ENCODE measurements around the gene WDR41.

The WDR41 gene

DNA sequence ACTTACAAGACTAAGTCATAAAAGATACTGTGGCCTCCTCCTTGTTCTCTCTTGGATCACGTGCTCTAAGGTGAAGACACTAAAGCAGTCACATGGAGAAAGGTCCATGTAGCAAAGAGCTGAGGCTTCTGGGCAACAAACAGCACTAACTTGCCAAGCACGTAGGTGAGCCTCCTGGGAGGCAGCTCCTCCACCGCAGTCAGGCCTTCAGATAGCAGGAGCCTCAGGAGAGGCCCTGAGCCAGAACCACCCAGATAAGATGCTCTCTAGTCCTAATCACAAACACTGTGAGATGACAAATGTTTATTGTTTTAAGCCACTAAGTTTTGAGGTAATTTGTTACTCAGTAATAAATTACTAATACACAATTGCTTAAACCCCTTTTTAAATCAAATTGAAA is 38.0 kb downstream of the WDR41 start:
- Histone ChIP-seq H3K4me2 (ENCODE audit: low read length) (no peak overlapping the region), H2AFZ (ENCODE audit: low read depth, low read length) (no peak overlapping the region), H4K20me1 (ENCODE audit: insufficient read depth, low read length) (no peaks in the 10 kb centered on the region), H3K36me3 (replicated peaks; ENCODE audit: low read depth, low read length) (peaks cover 26% of the 10 kb centered on the region), H3K27ac (ENCODE audit: low read length) (no peak overlapping the region), H3K4me1 (ENCODE audit: low read length) (peaks cover 4% of the 10 kb centered on the region), H3K27me3 (ENCODE audit: low read depth, low read length) (no peaks in the 10 kb centered on the region), H3K4me3 (ENCODE audit: low read length) (no peak overlapping the region), H3K9me3 (ENCODE audit: insufficient read depth, low read length) (no peaks in the 10 kb centered on the region), H3K79me2 (ENCODE audit: low read length) (no peaks in the 10 kb centered on the region), H3K9ac (ENCODE audit: low read length) (no peak overlapping the region)
- TF ChIP-seq, protein P1, sequence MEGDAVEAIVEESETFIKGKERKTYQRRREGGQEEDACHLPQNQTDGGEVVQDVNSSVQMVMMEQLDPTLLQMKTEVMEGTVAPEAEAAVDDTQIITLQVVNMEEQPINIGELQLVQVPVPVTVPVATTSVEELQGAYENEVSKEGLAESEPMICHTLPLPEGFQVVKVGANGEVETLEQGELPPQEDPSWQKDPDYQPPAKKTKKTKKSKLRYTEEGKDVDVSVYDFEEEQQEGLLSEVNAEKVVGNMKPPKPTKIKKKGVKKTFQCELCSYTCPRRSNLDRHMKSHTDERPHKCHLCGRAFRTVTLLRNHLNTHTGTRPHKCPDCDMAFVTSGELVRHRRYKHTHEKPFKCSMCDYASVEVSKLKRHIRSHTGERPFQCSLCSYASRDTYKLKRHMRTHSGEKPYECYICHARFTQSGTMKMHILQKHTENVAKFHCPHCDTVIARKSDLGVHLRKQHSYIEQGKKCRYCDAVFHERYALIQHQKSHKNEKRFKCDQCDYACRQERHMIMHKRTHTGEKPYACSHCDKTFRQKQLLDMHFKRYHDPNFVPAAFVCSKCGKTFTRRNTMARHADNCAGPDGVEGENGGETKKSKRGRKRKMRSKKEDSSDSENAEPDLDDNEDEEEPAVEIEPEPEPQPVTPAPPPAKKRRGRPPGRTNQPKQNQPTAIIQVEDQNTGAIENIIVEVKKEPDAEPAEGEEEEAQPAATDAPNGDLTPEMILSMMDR (IDR thresholded peaks at IDR 0.05; ENCODE audit: low read depth, low read length) = no peak
- TF ChIP-seq EZH2phosphoT487 (IDR thresholded peaks at IDR 0.05; ENCODE audit: low read depth) = no peak

DNA sequence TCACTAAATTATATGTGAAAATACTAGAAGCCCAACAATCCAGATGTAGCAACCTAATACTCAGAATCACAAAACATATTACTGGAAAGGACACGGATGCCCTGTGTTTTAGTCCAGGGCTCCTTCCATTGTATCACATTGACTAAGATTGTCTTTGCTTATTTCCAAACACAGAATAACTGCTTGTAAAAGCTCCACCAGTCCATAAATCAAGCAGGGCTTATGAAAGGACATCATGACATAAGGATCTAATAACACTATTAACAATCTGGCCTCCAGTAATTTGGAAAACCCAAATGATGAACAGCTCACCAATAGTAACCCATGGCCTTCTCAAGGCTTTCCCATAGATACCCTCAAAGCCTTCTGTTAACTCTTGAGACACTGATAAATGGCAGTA is 39.8 kb downstream of the WDR41 start:
- no peak overlapping the region for H2AFZ ChIP-seq (ENCODE audit: low read depth, low read length)
- H4K20me1 ChIP-seq (ENCODE audit: insufficient read depth, low read length) = no peaks in the 10 kb centered on the region
- H3K27me3 ChIP-seq (ENCODE audit: low read depth, low read length) = no peaks in the 10 kb centered on the region
- no peak overlapping the region for H3K4me3 ChIP-seq (ENCODE audit: low read length)
- no peak overlapping the region for H3K9ac ChIP-seq (ENCODE audit: low read length)
- no peak overlapping the region for H3K4me2 ChIP-seq (ENCODE audit: low read length)
- no peaks in the 10 kb centered on the region for H3K79me2 ChIP-seq (ENCODE audit: low read length)
- H3K36me3 ChIP-seq (replicated peaks; ENCODE audit: low read depth, low read length) = peaks cover 38% of the 10 kb centered on the region
- H3K9me3 ChIP-seq (ENCODE audit: insufficient read depth, low read length) = no peaks in the 10 kb centered on the region
- TF ChIP-seq EZH2phosphoT487 (IDR thresholded peaks at IDR 0.05; ENCODE audit: low read depth) = no peak
- TF ChIP-seq, protein P1 (IDR thresholded peaks at IDR 0.05; ENCODE audit: low read depth, low read length) = no peak
- H3K27ac ChIP-seq (ENCODE audit: low read length) = no peak overlapping the region
- H3K4me1 ChIP-seq (ENCODE audit: low read length) = peaks cover 4% of the 10 kb centered on the region

DNA sequence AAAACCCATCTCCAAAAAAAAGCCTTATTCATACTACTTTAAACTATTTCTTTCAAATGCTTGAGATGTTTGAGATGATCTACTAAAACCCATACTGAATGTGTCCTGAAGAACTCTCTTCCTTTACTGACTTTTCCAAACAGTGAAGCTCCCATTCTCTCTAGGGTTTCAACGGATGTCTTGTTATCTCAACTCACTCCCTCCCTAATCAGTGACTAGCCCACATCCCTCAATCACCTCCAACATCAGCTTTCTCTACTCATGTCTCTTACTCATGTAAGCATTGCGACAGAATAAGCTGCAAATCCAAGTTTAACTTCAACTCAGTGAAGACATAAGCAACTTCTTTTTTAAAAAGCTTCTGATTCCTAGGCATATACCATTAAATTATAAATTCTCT is 42.1 kb downstream of the WDR41 start:
- Histone ChIP-seq H3K4me2 (ENCODE audit: low read length) (no peak overlapping the region), H3K9me3 (ENCODE audit: insufficient read depth, low read length) (no peaks in the 10 kb centered on the region), H3K4me1 (ENCODE audit: low read length) (peaks cover 4% of the 10 kb centered on the region), H3K36me3 (replicated peaks; ENCODE audit: low read depth, low read length) (peaks cover 37% of the 10 kb centered on the region), H3K27ac (ENCODE audit: low read length) (no peak overlapping the region), H3K27me3 (ENCODE audit: low read depth, low read length) (no peaks in the 10 kb centered on the region), H4K20me1 (ENCODE audit: insufficient read depth, low read length) (no peaks in the 10 kb centered on the region), H2AFZ (ENCODE audit: low read depth, low read length) (no peak overlapping the region), H3K9ac (ENCODE audit: low read length) (no peak overlapping the region), H3K79me2 (ENCODE audit: low read length) (no peaks in the 10 kb centered on the region), H3K4me3 (ENCODE audit: low read length) (no peak overlapping the region)
- TF ChIP-seq, protein P1 (IDR thresholded peaks at IDR 0.05; ENCODE audit: low read depth, low read length) = no peak
- no peak for TF ChIP-seq EZH2phosphoT487 (IDR thresholded peaks at IDR 0.05; ENCODE audit: low read depth)

DNA sequence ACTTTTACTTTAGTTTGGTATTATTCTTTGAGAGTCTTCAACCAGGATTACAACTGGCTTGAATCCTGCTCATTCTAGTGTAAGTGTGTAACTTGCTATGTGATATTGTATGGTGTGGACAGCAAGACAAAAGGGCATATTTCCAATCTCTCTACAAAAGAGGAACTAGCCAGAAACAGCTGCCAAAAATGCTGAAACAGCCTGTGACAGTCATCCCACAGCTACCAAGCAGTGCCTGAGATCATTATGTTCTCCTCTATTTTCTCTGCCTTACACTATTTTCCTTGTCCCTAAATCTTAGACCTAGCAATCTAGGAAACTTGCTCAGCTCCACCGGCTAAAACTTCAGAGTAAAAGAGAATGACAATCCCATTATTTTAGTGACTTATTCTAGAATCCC is 42.8 kb downstream of the WDR41 start:
- no peak overlapping the region for H3K4me2 ChIP-seq (ENCODE audit: low read length)
- H3K9me3 ChIP-seq (ENCODE audit: insufficient read depth, low read length) = no peaks in the 10 kb centered on the region
- TF ChIP-seq EZH2phosphoT487 (IDR thresholded peaks at IDR 0.05; ENCODE audit: low read depth) = no peak
- TF ChIP-seq, protein P1 (IDR thresholded peaks at IDR 0.05; ENCODE audit: low read depth, low read length) = no peak
- no peak overlapping the region for H2AFZ ChIP-seq (ENCODE audit: low read depth, low read length)
- no peaks in the 10 kb centered on the region for H3K27me3 ChIP-seq (ENCODE audit: low read depth, low read length)
- no peak overlapping the region for H3K27ac ChIP-seq (ENCODE audit: low read length)
- H3K9ac ChIP-seq (ENCODE audit: low read length) = no peak overlapping the region
- peaks cover 4% of the 10 kb centered on the region for H3K4me1 ChIP-seq (ENCODE audit: low read length)
- no peaks in the 10 kb centered on the region for H3K79me2 ChIP-seq (ENCODE audit: low read length)
- no peak overlapping the region for H3K4me3 ChIP-seq (ENCODE audit: low read length)
- H4K20me1 ChIP-seq (ENCODE audit: insufficient read depth, low read length) = no peaks in the 10 kb centered on the region
- peaks cover 35% of the 10 kb centered on the region for H3K36me3 ChIP-seq (replicated peaks; ENCODE audit: low read depth, low read length)

All from OCI-LY3 (cell line).